HG03095 (cell line): Measurements from ENCODE around the gene NUTM2G.
"Not testable (repeated sequence)": the region's sequence is repeated elsewhere in the genome, so short reads cannot be mapped to it uniquely, and the experiment has no call there.

Experiments
- ATAC-seq: cut with Tn5 transposase; IDR thresholded peaks from one replicate; pipeline ENCODE4 v1.9.1; 2021; ENCODE audit warnings: moderate library complexity; ENCODE audit not compliant: unreplicated experiment

Gene NUTM2G, protein sequence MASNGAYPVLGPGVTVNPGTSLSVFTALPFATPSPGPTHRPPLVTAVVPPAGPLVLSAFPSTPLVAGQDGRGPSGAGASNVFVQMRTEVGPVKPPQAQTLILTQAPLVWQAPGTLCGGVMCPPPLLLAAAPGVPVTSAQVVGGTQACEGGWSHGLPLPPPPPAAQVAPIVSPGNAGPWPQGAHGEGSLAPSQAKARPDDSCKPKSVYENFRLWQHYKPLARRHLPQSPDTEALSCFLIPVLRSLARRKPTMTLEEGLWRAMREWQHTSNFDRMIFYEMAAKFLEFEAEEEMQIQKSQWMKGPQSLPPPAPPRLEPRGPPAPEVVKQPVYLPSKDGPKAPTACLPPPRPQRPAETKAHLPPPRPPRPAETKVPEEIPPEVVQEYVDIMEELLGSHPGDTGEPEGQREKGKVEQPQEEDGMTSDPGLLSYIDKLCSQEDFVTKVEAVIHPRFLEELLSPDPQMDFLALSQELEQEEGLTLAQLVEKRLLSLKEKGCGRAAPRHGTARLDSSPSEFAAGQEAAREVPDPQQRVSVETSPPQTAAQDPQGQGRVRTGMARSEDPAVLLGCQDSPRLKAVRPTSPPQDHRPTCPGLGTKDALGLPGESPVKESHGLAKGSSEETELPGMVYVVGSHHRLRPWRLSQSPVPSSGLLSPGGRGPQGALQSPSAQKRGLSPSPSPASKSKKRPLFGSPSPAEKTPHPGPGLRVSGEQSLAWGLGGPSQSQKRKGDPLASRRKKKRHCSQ

DNA sequence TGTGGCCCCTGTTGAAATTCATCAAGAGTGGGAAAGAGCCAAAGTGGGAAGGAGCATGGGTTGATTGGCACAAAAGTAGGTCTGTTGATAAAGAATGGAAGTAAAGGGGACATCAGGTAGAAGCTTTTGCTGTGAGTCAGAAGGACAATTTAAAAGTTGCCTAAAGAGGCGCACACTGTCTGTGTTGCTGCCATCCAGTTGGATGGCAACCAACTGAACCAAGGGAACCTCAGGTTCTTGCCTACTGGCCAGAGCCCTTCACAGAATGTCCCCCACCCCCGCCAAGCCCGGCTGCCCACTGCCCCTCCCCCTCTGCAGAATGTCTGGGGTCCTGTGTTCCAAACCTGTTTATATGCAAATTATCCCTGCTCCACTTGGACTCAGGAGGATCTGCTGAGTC is at the start of gene NUTM2G:
NUTM2G (plus strand) TSS at position 301 of the 400 bp plus-strand sequence. CDS start 182 bp downstream, outside the sequence.
- not testable (repeated sequence) for ATAC-seq

DNA sequence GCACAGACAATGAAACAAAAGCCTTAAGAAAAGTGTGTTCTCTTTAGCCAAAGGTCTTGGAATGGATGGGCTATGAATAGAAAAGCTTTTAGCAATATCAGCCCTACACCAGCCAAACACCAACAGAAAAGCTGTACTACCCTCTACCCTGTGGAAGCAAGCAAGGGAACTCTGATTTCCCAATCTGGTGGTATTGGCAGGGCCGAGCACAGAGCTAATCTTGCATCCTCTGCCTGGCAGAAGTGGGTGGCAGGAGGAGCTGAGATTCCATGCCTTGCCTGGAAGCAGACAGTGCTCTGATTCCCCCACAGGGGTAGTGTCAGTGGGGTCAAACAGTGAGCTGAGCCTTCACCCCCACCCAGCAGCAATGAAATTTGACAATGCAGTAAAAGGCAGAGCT is 44.7 kb upstream of the NUTM2G start:
- no peak for ATAC-seq

DNA sequence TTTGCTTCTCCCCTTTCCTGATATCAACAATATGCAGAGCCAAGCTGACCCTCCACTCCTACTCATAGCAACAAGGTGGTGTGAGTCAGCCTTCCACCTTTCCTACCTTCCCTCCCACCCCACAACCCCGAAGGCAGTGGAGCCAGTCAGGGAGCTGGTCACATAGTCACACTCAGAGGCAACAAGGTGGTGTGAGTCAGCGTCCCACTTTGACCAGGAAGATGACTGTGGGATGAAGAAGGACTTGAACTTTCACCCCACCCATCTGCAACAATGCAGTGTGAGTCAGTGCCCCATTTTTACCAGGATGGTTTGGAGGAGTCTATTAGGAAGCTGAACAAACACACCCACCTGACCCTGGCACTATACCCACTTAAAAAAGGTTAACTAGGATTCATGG is 44.2 kb upstream of the NUTM2G start:
- ATAC-seq = no peak

DNA sequence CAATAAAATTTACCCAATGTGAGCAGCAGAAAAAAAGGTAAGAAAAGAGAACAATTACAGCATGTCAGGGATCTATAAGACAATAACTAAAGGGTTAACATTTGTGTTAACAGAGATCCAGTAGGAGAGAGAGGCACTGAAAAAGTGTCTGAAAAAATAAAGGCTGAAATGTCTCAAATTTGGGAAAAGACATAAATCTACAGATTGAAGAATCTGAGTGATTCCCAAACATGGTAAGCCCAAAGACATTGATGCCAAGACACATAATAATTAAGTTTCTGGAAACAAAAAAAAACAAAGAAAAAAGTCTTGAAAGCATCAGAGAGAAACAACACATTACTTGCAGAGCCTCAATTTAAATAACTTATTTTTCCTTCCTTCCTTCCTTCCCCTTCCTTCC is 43.2 kb upstream of the NUTM2G start:
- no peak for ATAC-seq

DNA sequence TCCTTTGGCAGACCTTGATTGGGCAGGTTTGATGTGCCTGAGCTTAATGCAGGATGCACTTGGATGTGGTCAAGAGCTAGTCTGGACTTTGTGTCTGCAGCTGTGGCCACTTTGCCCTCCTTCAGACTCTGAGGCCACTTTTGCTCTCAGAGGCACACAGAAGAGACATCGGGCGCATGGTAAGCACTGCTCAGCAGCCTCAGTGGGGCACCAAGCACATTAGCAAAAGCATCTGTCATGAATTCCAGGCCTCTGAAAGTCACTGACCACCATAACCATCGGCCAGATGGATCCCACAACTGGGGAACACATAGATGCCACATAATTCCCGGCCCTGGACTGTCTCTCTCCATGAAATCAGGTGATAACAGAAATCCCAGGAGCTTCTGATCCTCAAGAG is 40.1 kb upstream of the NUTM2G start:
- no peak for ATAC-seq

- no peak for ATAC-seq
Observed at GRCh38 chr9:96892131-96892530, 36.5 kb upstream of the NUTM2G start.

GRCh38 chr9:96900010-96900409 is 28.6 kb upstream of the NUTM2G start:
- not testable (repeated sequence) for ATAC-seq

DNA sequence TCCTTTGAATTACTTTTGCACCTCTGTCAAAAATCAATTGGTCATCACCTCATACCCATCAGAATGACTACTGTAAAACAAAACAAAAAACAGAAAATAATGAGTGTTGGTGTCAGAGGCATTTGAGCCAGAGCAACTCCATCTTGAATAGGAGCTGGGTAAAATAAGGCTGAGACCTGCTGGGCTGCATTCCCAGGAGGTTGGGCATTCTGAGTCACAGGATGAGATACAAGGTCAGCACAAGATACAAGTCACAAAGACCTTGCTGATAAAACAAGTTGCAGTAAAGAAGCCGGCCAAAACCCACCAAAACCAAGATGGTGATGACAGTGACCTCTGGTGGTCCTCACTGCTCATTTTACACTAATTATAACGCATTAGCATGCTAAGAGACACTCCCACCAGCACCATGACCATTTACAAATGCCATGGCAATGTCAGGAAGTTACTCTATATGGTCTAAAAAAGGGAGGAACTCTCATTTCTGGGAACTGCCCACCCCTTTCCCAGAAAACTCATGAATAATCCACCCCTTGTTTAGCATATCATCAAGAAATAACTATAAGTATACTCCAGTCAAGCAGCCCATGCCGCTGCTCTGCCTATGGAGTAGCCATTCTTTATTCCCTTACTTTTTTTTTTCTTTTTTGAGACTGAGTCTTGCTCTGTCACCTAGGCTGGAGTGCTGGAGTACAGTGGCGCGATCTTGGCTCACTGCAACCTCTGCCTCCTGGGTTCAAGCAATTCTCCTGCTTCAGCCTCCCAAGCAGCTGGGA is 23.5 kb upstream of the NUTM2G start:
- ATAC-seq = not testable (repeated sequence)

GRCh38 chr9:96908479-96908878 is 20.2 kb upstream of the NUTM2G start:
- not testable (repeated sequence) for ATAC-seq

DNA sequence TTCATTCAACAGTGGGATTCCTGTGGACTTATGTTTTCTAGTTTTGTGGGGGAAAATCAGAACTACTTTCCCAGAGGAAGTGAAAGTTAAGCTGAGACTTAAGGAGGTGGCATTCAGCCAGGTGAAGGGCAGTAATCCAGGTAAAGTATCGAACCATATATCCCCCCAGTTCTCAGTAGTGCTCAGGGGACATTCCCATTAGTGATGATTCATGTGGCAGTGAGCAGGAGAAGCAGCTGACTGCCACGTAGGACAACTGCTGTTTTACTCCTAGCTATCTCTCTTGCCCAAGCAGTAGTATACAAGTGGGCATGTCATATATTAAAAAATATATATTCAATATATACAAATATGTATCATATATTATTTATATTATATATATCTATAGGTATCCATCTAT is 13.1 kb upstream of the NUTM2G start:
- not testable (repeated sequence) for ATAC-seq

GRCh38 chr9:96916531-96916930 is 12.1 kb upstream of the NUTM2G start:
- not testable (repeated sequence) for ATAC-seq

GRCh38 chr9:96918550-96918949 is 10.1 kb upstream of the NUTM2G start:
- ATAC-seq = not testable (repeated sequence)

DNA sequence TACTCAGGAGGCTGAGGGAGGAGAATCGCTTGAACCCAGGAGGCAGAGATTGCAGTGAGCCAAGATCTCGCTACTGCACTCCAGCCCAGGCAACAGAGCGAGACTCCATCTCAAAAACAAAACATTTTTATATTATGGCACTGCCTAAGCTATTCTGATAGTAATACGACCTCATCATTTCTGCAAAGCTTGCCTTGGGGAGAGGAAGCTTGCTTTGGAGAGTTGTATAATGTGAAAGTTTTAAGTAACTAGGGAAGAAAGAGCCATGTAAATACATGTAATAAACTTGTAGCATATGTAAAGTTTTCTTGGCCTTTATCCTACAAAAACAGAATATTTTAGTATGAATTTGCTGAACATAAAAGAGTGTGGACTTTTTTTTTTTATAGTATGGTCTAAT is 7.8 kb upstream of the NUTM2G start:
- not testable (repeated sequence) for ATAC-seq

DNA sequence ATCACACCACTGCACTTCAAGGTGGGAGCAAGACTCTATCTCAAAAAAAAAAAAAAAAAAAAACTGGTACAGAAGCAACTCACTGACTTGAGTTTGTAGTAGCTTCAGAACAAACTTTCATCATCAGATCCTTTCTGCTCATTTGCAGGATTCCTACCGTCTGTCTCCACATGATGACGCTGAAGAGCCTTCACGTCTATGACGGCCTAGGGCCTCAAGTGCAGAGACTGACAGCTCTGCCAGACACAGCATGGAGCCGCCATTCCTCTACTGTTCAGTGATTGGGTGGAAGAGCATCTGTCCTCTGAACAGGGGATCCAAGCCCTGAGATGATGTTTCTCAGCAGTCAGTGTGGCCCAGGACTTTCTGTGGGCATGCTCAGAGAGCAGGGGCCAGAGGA is 3.1 kb upstream of the NUTM2G start:
- ATAC-seq = not testable (repeated sequence)

GRCh38 chr9:96931665-96932064 is 3.0 kb downstream of the NUTM2G start:
- not testable (repeated sequence) for ATAC-seq

- ATAC-seq = not testable (repeated sequence)
Observed at GRCh38 chr9:96934097-96934496, 5.5 kb downstream of the NUTM2G start.

GRCh38 chr9:96934706-96935105 is 6.1 kb downstream of the NUTM2G start:
- not testable (repeated sequence) for ATAC-seq

DNA sequence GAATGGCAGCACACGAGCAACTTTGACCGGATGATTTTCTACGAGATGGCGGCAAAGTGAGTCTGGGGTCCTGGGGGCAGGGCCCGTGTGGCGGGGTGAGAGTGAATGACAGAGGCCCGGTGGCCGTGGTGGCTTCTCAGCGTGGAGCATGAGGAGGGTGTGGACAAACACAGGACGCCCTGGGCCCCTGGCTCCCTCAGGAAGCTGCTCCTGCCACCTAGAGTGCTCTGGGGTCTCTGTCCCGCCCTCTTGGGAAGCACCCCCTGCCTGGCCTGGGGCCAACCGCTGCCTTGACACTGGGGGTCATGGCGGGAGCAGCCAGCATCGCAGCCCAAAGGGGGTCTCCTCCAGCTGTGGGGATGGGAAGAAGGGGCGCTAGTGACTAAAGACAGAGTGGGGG is 6.8 kb downstream of the NUTM2G start:
- ATAC-seq = not testable (repeated sequence)

DNA sequence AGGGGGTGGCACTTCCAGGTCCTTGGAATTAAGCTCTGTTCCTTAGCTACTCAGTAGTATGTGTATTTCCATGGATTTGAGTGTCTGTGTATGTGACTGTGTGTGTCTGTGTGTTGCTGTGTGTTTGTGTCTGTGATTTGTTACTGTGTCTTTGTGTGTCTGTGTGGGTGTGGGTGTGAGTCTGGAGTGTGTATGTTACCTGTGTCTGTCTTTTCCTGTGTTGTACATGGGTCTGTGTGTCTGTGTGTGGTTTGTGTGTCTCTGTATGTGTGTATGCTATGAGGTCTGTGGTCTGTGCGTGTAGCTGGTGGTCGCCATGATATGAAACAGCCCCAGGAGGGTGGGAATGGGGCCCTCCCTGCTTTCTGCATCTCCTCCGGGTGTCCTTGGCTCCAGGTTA is 8.8 kb downstream of the NUTM2G start:
- not testable (repeated sequence) for ATAC-seq

DNA sequence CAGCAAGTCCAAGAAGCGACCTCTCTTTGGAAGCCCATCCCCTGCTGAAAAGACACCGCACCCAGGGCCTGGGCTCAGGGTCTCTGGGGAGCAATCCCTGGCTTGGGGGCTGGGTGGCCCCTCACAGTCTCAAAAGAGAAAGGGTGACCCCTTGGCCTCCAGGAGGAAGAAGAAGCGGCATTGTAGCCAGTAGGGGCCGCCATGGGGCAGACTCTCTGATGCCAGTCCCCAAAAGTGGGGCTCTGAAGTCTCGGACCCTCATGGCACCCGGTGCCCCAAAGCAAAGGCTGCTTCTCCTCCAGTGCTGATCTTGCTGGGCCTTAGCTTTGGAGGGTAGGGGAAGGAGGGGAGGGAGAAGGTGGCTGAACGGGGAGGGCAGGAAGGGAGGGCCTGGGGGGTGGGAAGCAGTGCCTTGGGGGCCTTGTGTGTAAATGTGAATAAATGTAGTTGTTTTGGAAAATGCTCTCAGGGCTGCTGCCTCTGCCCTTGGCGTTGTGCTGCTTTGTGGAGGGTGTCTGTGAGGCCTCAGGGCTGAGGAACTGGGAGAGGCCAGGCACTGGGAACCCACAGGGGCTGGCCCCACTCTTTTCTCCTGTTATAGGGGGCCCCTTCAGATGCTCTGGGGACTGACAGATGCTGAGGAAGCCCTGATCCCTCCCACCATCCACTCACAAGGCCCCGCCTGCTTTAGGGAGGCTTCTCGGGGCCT is 10.5 kb downstream of the NUTM2G start:
- ATAC-seq = not testable (repeated sequence)

GRCh38 chr9:96940982-96941381 is 12.3 kb downstream of the NUTM2G start:
- not testable (repeated sequence) for ATAC-seq
